OCI-LY1 (cell line): ENCODE results near the gene EFEMP2.
A peak's percentile ranks its signal among the peaks of the same experiment; 100 is the strongest.

Experiments used
- H2AFZ ChIP-seq: fragments of 200-600 bp; sonication (generic), shearing (Covaris generic); 2 replicates; pipeline ENCODE4 v1.6.0; 2014; ENCODE audit warnings: antibody characterized with exemption, mild to moderate bottlenecking, low read length
- H3F3A ChIP-seq: fragments of 200-600 bp; sonication (generic), shearing (Covaris generic); 2 replicates; pipeline ENCODE4 v1.6.0; 2014; ENCODE audit warnings: mild to moderate bottlenecking, antibody characterized with exemption, low read length, moderate library complexity; ENCODE audit not compliant: insufficient read depth
- H3K27ac ChIP-seq: fragments of 200-600 bp; sonication (generic); 2 replicates; pipeline ENCODE4 v1.5.1; 2014; ENCODE audit warnings: low read length, mixed run types, mild to moderate bottlenecking, low read depth; ENCODE audit not compliant: poor library complexity, severe bottlenecking
- H3K27me3 ChIP-seq: fragments of 200-600 bp; sonication (generic); 2 replicates; pipeline ENCODE4 v1.6.0; 2014; ENCODE audit warnings: antibody characterized with exemption, mild to moderate bottlenecking, low read length, moderate library complexity; ENCODE audit not compliant: insufficient read depth
- H3K36me3 ChIP-seq: fragments of 200-600 bp; sonication (generic); 2 replicates; pipeline ENCODE4 v1.6.1; 2014; ENCODE audit warnings: mild to moderate bottlenecking, antibody characterized with exemption, low read length, moderate library complexity, mixed read lengths; ENCODE audit not compliant: insufficient read depth
- H3K4me1 ChIP-seq: fragments of 200-600 bp; sonication (generic); 2 replicates; pipeline ENCODE4 v1.5.1; 2014; ENCODE audit warnings: mild to moderate bottlenecking, low read length, moderate library complexity; ENCODE audit not compliant: insufficient read depth, severe bottlenecking
- H3K4me2 ChIP-seq: fragments of 200-600 bp; sonication (generic), shearing (Covaris generic); 2 replicates; pipeline ENCODE4 v1.6.1; 2014; ENCODE audit warnings: low read length
- H3K4me3 ChIP-seq: fragments of 200-600 bp; sonication (generic); 2 replicates; pipeline ENCODE4 v1.5.1; 2014; ENCODE audit warnings: low read length, low read depth, mild to moderate bottlenecking, mixed read lengths; ENCODE audit not compliant: poor library complexity, severe bottlenecking
- H3K79me2 ChIP-seq: fragments of 200-600 bp; shearing (Covaris generic); 2 replicates; pipeline ENCODE4 v1.6.1; 2016; ENCODE audit warnings: mixed run types, low read length, mixed read lengths; ENCODE audit not compliant: insufficient read depth
- H3K9ac ChIP-seq: fragments of 200-600 bp; sonication (generic), shearing (Covaris generic); 2 replicates; pipeline ENCODE4 v1.6.1; 2014; ENCODE audit warnings: mild to moderate bottlenecking, low read length, mixed read lengths
- H3K9me2 ChIP-seq: fragments of 200-600 bp; sonication (generic), shearing (Covaris generic); 2 replicates; pipeline ENCODE4 v1.6.1; 2014; ENCODE audit warnings: low read depth, mild to moderate bottlenecking, low read length, mixed read lengths
- H3K9me3 ChIP-seq: fragments of 200-600 bp; shearing (Covaris generic); 2 replicates; pipeline ENCODE4 v1.6.1; 2014; ENCODE audit warnings: low read length, mixed read lengths
- H4K20me1 ChIP-seq: fragments of 200-600 bp; sonication (generic), shearing (Covaris generic); 2 replicates; pipeline ENCODE4 v1.6.0; 2016; ENCODE audit warnings: mild to moderate bottlenecking, low read length; ENCODE audit not compliant: insufficient read depth
- CTCF ChIP-seq: fragments of 200-600 bp; sonication (generic), shearing (Covaris generic); IDR thresholded peaks from 2 replicates; pipeline ENCODE4 v1.5.1; 2017; ENCODE audit warnings: mild to moderate bottlenecking, antibody characterized with exemption, low read length, moderate library complexity, mixed read lengths
- EZH2 ChIP-seq: fragments of 200-600 bp; sonication (generic), shearing (Covaris generic); IDR thresholded peaks from 2 replicates; pipeline ENCODE4 v1.8.0; 2017; ENCODE audit warnings: borderline replicate concordance, mixed run types, mild to moderate bottlenecking, antibody characterized with exemption, low read length, moderate library complexity, mixed read lengths

Gene EFEMP2

GRCh38 chr11:65859095-65859811, 13.3 kb downstream of the EFEMP2 start:
- no peak overlapping the region for H2AFZ ChIP-seq
- H3K36me3 ChIP-seq = peaks cover 64% of the 10 kb centered on the region
- H3K79me2 ChIP-seq = peaks cover 23% of the 10 kb centered on the region
- peak overlapping the region; percentile 99 for H3K4me3 ChIP-seq
- H3K9me3 ChIP-seq = no peaks in the 10 kb centered on the region
- peaks cover 5% of the 10 kb centered on the region; the same call in 1 of the 2 replicates for H4K20me1 ChIP-seq
- H3K27me3 ChIP-seq = no peaks in the 10 kb centered on the region
- H3K27ac ChIP-seq = peak overlapping the region; percentile 94
- peaks cover 32% of the 10 kb centered on the region for H3K4me1 ChIP-seq
- TF ChIP-seq EZH2 (no peak), CTCF (no peak)
- H3K9me2 ChIP-seq = no peaks in the 10 kb centered on the region
- H3K9ac ChIP-seq = peak overlapping the region; percentile 87
- 0 out of 2 replicates have a peak, but pooled peaks cover 5% of the 10 kb centered on the region for H3F3A ChIP-seq
- H3K4me2 ChIP-seq = peak overlapping the region; percentile 88

DNA sequence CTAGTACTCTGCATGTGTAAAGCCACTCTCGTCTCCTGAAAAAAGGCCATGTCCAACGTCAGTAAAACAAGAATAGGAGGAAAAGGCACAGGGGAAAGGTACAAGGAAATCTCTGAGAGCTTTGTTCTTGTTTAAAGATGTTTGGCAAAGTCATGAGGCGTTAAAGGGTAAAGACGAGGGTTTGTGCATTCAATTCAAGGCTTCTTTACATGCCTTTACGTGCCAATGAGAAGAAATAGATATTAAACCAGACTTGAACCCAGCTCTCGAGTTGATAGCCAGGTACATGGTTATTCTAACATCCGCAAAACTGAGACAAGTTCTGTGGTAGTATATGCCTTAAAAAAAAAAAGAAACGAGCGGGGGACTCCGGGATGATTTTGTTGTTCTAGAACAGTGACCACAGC, 13.9 kb downstream of the EFEMP2 start:
- H3K9ac ChIP-seq = peak overlapping the region; percentile 86
- 0 out of 2 replicates have a peak, but pooled peaks cover 5% of the 10 kb centered on the region for H3F3A ChIP-seq
- peaks cover 5% of the 10 kb centered on the region; the same call in 1 of the 2 replicates for H4K20me1 ChIP-seq
- TF ChIP-seq EZH2 = no peak
- no peak for TF ChIP-seq CTCF
- peak overlapping the region; percentile 94 for H3K27ac ChIP-seq
- H3K9me3 ChIP-seq = no peaks in the 10 kb centered on the region
- H3K4me2 ChIP-seq = peak overlapping the region; percentile 88
- peak overlapping the region; percentile 99 for H3K4me3 ChIP-seq
- H3K79me2 ChIP-seq = peaks cover 23% of the 10 kb centered on the region
- H2AFZ ChIP-seq = no peak overlapping the region
- H3K9me2 ChIP-seq = no peaks in the 10 kb centered on the region
- H3K36me3 ChIP-seq = peaks cover 64% of the 10 kb centered on the region
- no peaks in the 10 kb centered on the region for H3K27me3 ChIP-seq
- peaks cover 32% of the 10 kb centered on the region for H3K4me1 ChIP-seq

- Histone ChIP-seq H3K36me3 (peaks cover 64% of the 10 kb centered on the region), H3K79me2 (peaks cover 23% of the 10 kb centered on the region), H3K9me2 (no peaks in the 10 kb centered on the region), H3F3A (0 out of 2 replicates have a peak, but pooled peaks cover 5% of the 10 kb centered on the region), H3K9me3 (no peaks in the 10 kb centered on the region), H3K27me3 (no peaks in the 10 kb centered on the region), H3K4me1 (peaks cover 32% of the 10 kb centered on the region), H3K9ac (peak within 1 kb of the TSS; percentile 99), H2AFZ (no peak within 1 kb of the TSS), H3K4me3 (peak within 1 kb of the TSS; percentile 99), H3K4me2 (peak within 1 kb of the TSS; percentile 97), H3K27ac (peak within 1 kb of the TSS; percentile 94), H4K20me1 (peaks cover 5% of the 10 kb centered on the region; the same call in 1 of the 2 replicates)
- TF ChIP-seq CTCF (no peak), EZH2 (no peak)
Observed at GRCh38 chr11:65857853-65858680, 14.5 kb downstream of the EFEMP2 start, which contains the start of gene CFL1. CFL1 (minus strand) TSS chr11:65858180; CDS start chr11:65858099, 81 bp downstream.
